Activated CD4-positive, alpha-beta T cell treated with anti-CD3 and anti-CD28 coated beads for 36 hours (primary cell): Measurements from ENCODE around the gene SREBF1. TPM values are rescaled to one million over a fixed set of nuclear protein-coding genes. Genes with fewer than 3 reads are reported as not detected.

ENCODE experiments used
- ATAC-seq: fragments of 200-7000 bp; cut with Tn5 transposase; one replicate; pipeline ENCODE4 v1.10.0; 2021; ENCODE audit warnings: mild to moderate bottlenecking, moderate library complexity
- CTCF ChIA-PET: fragments of 350-600 bp; sonication (Branson Sonifier 250); formaldehyde crosslinking; loops from one replicate; lab custom pipeline; 2021; ENCODE audit warnings: antibody characterized with exemption; lab: Charles Lee
- POLR2A ChIA-PET: fragments of 350-600 bp; sonication (Branson Sonifier 250); formaldehyde crosslinking; loops from one replicate; lab custom pipeline; 2021; ENCODE audit warnings: antibody characterized with exemption, inconsistent platforms; lab: Charles Lee
- DNase-seq: peaks from one replicate; pipeline ENCODE4 v3.0.0-alpha.2; 2020
- H3K27ac Mint-ChIP-seq: one replicate; pipeline ENCODE4 v1.8.0; 2021; ENCODE audit warnings: mixed read lengths
- H3K27me3 Mint-ChIP-seq: one replicate; pipeline ENCODE4 v1.8.0; 2021; ENCODE audit warnings: mixed read lengths
- H3K36me3 Mint-ChIP-seq: one replicate; pipeline ENCODE4 v1.8.0; 2021; ENCODE audit warnings: low read depth, mixed read lengths
- H3K4me1 Mint-ChIP-seq: one replicate; pipeline ENCODE4 v1.8.0; 2021; ENCODE audit warnings: mixed read lengths
- H3K4me3 Mint-ChIP-seq: one replicate; pipeline ENCODE4 v1.8.0; 2021; ENCODE audit warnings: mild to moderate bottlenecking, moderate library complexity, mixed read lengths
- H3K9me3 Mint-ChIP-seq: one replicate; pipeline ENCODE4 v1.8.0; 2021; ENCODE audit warnings: low read depth, mixed read lengths
- intact Hi-C, 2 experiments: fragments of 100-400 bp; cut with DNase I in 1 of 2; cut with micrococcal nuclease in 1 of 2; formaldehyde crosslinking; loops; one replicate each; pipeline versions ENCODE4 v1.14.2 to v1.15.1; 2022 to 2024; cut with DNase I, micrococcal nuclease
- total RNA-seq, 2 experiments: library from RNA; stranded (reverse); gene quantifications; one replicate each; pipeline ENCODE4 v1.2.3, GENCODE V29; 2021

Gene SREBF1
- total RNA-seq, 2 experiments from 2014 or later = 87.6 to 97.2 TPM

DNA sequence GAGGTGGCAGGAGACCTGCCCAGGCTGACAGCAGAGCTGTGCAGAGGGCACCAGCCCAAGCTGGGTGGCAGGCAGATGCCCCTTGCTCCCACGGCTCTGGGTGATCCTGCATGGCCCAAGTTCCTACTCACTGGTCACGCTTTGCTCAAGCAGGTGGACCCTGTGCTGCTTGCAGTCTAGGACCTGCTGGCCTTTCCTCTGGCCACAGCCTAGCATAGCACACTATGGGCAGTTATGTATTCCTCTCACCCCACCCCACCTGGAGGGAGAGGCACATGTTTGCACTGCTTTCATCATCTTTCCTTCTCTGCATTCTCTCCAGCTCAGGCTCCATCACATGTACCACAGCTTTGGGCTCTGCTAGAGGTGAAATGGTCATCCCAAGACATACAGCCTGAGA is 19.6 kb upstream of the SREBF1 start:
- Mint-ChIP-seq H3K4me1 (peaks cover 47% of the 10 kb centered on the region), H3K27ac (no peak overlapping the region), H3K4me3 (no peak overlapping the region), H3K9me3 (no peaks in the 10 kb centered on the region), H3K27me3 (no peaks in the 10 kb centered on the region), H3K36me3 (peaks cover 6% of the 10 kb centered on the region)
- CTCF ChIA-PET = interaction anchor here (0.7 to 3.3 kb wide), 2 partner anchors 34 to 44 kb away, joined by 3 to 23 read pairs; no protein-coding TSS in a partner anchor
- DNase-seq (no peak), ATAC-seq (no peak)
- intact Hi-C loops = no loop called here
- POLR2A ChIA-PET = no interaction called here

DNA sequence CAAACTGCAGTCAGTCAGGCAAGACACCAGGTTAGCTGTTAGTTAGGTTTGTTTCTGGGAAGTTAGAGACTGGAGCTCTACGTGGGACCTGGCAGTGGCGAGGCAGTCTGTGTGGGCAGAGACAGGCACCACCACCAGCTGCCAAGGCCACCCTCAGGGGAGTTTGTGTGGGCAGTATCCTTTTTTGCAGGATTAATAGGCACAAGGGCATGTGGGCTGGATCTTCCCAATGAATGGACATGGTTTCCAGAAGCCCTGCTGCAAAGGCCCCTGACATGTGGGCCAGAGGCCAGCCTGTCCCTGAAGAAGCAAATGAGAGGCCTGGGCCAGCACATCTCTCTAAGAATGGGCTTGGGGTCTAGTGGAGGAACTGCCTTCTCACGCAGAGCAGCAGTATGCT is 19.2 kb upstream of the SREBF1 start:
- POLR2A ChIA-PET = no interaction called here
- no peak for DNase-seq
- no peak overlapping the region for H3K4me3 Mint-ChIP-seq
- H3K27ac Mint-ChIP-seq = peak overlapping the region; percentile 37
- peaks cover 6% of the 10 kb centered on the region for H3K36me3 Mint-ChIP-seq
- CTCF ChIA-PET = interaction anchor here (0.7 to 3.3 kb wide), 3 partner anchors 34 to 98 kb away, joined by 3 to 23 read pairs (median 3); no protein-coding TSS in a partner anchor
- H3K27me3 Mint-ChIP-seq = no peaks in the 10 kb centered on the region
- no peak for ATAC-seq
- intact Hi-C loops = loop anchor here (2.0 kb wide), 3 partner anchors 33 to 73 kb away; no protein-coding TSS in a partner anchor
- H3K4me1 Mint-ChIP-seq = peaks cover 51% of the 10 kb centered on the region
- H3K9me3 Mint-ChIP-seq = no peaks in the 10 kb centered on the region

DNA sequence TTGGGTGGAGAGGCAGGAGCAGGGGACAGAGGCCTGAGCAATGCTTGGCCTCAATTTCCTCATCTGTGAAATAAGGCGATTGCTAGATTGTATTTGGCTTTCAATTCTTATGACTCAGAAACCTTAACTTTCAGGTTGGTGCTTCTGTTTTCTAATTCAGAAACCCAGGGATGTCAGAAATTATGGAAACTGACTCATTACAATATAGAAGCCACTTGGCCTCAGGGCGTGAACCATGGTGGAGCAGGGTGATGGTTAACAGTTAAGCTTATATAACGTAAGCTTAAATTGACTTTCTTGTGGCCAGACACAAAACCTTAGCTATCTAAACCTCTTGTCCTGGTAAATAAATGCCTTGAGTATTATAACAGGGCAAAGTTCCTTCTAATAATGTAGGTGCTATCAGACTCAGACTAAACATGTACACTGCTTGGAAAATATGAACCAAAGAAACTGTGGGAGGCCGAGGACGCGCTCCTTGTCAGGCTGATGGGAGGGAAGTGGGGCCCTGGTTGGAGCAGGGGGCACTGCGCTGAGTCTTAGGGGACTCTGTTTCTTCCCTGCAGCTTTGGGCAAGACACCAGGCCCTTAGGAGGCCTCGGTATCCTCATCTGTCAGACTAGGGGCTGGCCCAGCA is 17.1 kb upstream of the SREBF1 start:
- ChIA-PET POLR2A (interaction anchor here (0.6 to 2.1 kb wide), 6 partner anchors 13 to 184 kb away, joined by 3 to 14 read pairs (median 4); partner anchors contain the start of gene SREBF1), CTCF (interaction anchor here (0.6 to 3.3 kb wide), 14 partner anchors 15 to 174 kb away, joined by 3 to 23 read pairs (median 4); partner anchors contain the start of gene SREBF1)
- ATAC-seq (peak; percentile 62), DNase-seq (peak; percentile 82)
- Mint-ChIP-seq H3K4me1 (peaks cover 68% of the 10 kb centered on the region), H3K4me3 (peak overlapping the region; percentile 46), H3K36me3 (peaks cover 6% of the 10 kb centered on the region), H3K27ac (peak overlapping the region; percentile 94), H3K27me3 (no peaks in the 10 kb centered on the region), H3K9me3 (no peaks in the 10 kb centered on the region)
- intact Hi-C loops = loop anchor here (1.0 to 5.0 kb wide), 8 partner anchors 31 to 262 kb away; partner anchors contain the start of genes DRC3 (in 1 of the 2), PEMT (in 1 of the 2) and TOM1L2 (in 1 of the 2)

DNA sequence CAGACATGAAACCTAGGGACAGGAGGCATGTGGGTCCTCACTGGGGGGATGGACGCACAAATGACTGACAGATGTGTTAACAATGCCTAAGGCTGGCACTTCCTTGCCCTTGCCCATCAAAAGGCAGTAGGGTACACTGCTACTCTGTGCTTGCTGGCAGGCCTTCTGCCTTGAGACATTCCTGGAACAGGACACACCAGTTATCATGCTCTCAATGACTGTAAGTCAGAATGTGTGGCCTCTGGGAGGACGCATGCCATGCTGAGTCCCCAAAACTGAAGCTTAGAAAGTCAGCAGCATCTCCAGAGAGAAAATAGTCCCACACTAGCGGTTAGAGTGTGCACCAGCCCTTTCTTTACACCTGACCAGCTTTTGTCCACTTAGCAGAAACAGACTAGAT is 16.1 kb upstream of the SREBF1 start:
- no peak for DNase-seq
- peaks cover 6% of the 10 kb centered on the region for H3K36me3 Mint-ChIP-seq
- no peaks in the 10 kb centered on the region for H3K9me3 Mint-ChIP-seq
- intact Hi-C loops = loop anchor here (1.0 to 5.0 kb wide), 5 partner anchors 42 to 261 kb away; partner anchors contain the start of genes DRC3 (in 1 of the 2), PEMT (in 1 of the 2) and TOM1L2 (in 1 of the 2)
- H3K27ac Mint-ChIP-seq = peak overlapping the region; percentile 94
- H3K4me1 Mint-ChIP-seq = peaks cover 78% of the 10 kb centered on the region
- CTCF ChIA-PET = interaction anchor here (0.5 to 3.3 kb wide), 6 partner anchors 14 to 87 kb away, joined by 3 to 23 read pairs (median 6); partner anchors contain the start of gene SREBF1
- no peaks in the 10 kb centered on the region for H3K27me3 Mint-ChIP-seq
- no peak for ATAC-seq
- H3K4me3 Mint-ChIP-seq = no peak overlapping the region
- POLR2A ChIA-PET = interaction anchor here (0.6 to 1.4 kb wide), 2 partner anchors 17 to 114 kb away, joined by 3 to 14 read pairs; partner anchors contain the start of gene SREBF1

DNA sequence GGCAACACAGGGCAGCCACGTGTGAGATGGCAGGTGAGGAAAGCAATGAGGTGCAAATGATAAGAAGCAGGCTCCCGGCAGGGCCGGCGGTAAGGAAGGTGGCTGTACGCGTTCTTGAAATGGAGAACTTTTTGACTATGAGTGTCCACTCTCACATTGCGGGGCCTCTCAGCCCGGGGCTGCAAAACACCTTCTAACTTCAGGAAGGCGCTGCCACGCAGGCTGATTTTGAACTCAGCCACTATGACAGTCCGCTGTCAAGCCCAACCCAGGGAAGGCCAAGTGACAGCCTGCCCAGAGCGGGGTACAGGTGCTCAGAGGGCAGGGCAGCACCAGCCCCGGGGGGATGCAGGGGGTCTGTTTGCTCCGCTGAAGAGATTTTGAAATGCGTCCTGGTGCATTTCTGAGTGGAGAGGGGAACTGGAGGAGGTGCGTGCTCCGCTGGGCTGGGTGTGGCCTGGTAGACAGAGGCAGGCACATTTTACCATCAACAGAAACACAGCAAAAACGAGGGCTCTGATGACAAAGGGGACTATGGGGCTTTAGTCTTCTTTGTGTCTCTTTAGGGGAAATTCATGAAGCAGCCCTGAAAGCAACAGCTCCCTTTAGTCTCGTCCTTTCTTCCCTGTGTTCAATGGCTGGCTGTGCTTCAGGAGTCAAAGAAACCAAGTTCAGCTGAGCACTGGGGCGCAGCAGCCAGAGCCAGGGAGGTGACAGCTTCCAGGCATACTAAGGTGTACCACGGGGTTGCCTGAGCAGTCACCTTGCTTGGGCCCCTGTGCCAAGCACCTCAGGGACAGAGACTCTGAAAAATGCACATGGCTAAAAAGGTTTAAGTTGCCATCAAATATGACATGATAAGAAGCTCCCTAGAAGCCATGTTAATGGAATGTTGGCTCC is 14.6 kb upstream of the SREBF1 start:
- CTCF ChIA-PET = interaction anchor here (0.8 to 3.1 kb wide), 4 partner anchors 9 to 24 kb away, joined by 3 to 13 read pairs (median 5); partner anchors contain the start of gene SREBF1

DNA sequence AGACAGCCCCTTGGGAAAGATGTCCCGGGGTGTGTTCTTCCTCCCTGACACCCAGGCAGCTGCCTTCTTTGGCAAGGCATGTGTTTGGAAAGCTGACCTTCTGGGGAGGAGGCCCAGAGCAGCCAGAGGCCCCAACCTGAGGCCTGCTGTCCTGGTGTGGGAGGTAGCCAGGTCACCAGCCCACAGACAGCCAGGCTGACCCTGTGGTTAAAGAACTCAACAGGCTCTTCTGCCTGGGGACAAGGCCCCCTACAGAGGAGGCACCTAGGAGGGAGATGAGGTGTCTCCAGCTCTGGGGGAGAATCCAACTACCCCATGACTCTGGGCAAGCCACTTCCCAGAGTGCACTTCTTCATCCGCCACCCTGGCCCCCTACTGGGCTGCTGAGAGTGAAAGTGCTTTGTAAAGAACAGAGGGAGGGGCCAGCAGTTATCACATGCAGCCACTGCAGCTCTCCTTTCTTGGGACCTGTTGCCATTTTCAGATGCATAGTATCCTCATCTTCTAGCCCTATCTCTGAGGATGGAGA is 13.1 kb upstream of the SREBF1 start:
- peaks cover 72% of the 10 kb centered on the region for H3K4me1 Mint-ChIP-seq
- no peaks in the 10 kb centered on the region for H3K27me3 Mint-ChIP-seq
- ATAC-seq (peak; percentile 64), DNase-seq (peak; percentile 90)
- intact Hi-C loops = loop anchor here (1.0 to 5.0 kb wide), 8 partner anchors 10 to 258 kb away; partner anchors contain the start of genes SREBF1 (in 2 of the 2), ATPAF2 (in 1 of the 2), DRC3 (in 1 of the 2) and GID4 (in 1 of the 2)
- no peaks in the 10 kb centered on the region for H3K9me3 Mint-ChIP-seq
- H3K27ac Mint-ChIP-seq = peak overlapping the region; percentile 95
- ChIA-PET POLR2A (interaction anchor here (0.6 to 3.4 kb wide), 7 partner anchors 9 to 123 kb away, joined by 3 to 31 read pairs (median 6); partner anchors contain the start of genes DRC3, SREBF1 and TOM1L2), CTCF (interaction anchor here (0.6 to 2.0 kb wide), 7 partner anchors 9 to 38 kb away, joined by 3 to 16 read pairs (median 3); partner anchors contain the start of gene SREBF1)
- peaks cover 6% of the 10 kb centered on the region for H3K36me3 Mint-ChIP-seq
- H3K4me3 Mint-ChIP-seq = peak overlapping the region; percentile 34

More for the DNA sequence above, 14.6 kb upstream of the SREBF1 start:
- Mint-ChIP-seq H3K9me3 (no peaks in the 10 kb centered on the region), H3K27ac (peak overlapping the region; percentile 95), H3K4me3 (no peak overlapping the region), H3K4me1 (peaks cover 85% of the 10 kb centered on the region), H3K36me3 (peaks cover 6% of the 10 kb centered on the region), H3K27me3 (no peaks in the 10 kb centered on the region)
- ATAC-seq (no peak), DNase-seq (no peak)
- POLR2A ChIA-PET = interaction anchor here (0.8 to 1.0 kb wide), 2 partner anchors 13 to 15 kb away, joined by 3 to 6 read pairs; partner anchors contain the start of gene SREBF1
- intact Hi-C loops = loop anchor here (2.0 to 5.0 kb wide), 2 partner anchors 41 to 259 kb away; partner anchors contain the start of gene PEMT (in 1 of the 2)

DNA sequence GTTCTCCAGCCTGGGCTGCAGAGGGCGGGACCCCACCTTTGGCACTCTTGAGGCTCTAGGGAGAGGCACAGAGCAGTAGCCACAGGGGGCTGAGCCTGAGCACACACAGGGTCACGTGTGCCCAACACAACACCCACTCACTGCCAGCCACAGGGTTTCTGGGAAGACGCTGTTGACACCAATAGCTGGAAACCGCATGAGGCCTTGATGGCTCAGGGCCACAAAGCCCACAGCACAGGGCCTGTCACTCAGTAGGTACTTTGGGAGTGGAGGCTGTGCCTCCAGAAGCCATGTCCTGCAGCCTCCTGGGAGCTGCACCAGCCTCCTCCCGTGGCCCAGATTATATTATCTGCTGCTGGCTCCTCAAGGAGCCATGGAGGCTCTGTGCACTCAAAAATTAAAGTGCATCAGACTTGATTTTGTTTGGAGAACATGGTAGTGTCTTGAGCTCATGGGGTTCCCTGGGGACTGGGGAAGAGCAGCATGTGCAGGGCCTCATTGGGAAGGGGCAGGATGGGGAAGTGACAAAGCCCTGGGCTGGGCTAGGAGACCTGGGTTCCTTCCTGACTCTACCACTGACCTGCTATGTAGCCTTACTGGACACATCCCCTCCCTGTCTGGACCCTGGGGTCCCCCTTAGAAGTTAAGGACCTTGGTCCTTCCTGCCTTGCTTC is 12.5 kb upstream of the SREBF1 start:
- DNase-seq = peak; percentile 96
- ChIA-PET CTCF (interaction anchor here (0.6 to 2.7 kb wide), 12 partner anchors 8 to 64 kb away, joined by 3 to 16 read pairs (median 4); partner anchors contain the start of gene SREBF1), POLR2A (interaction anchor here (0.6 to 3.4 kb wide), 7 partner anchors 9 to 123 kb away, joined by 3 to 31 read pairs (median 6); partner anchors contain the start of genes DRC3, SREBF1 and TOM1L2)
- Mint-ChIP-seq H3K4me3 (peak overlapping the region; percentile 34), H3K36me3 (peaks cover 6% of the 10 kb centered on the region), H3K27me3 (no peaks in the 10 kb centered on the region), H3K9me3 (no peaks in the 10 kb centered on the region), H3K27ac (peak overlapping the region; percentile 95), H3K4me1 (peaks cover 68% of the 10 kb centered on the region)
- intact Hi-C loops = loop anchor here (1.0 kb wide), 5 partner anchors 9 to 123 kb away; partner anchors contain the start of genes SREBF1 (in 2 of the 2), DRC3 (in 1 of the 2) and TOM1L2 (in 1 of the 2)
- ATAC-seq = peak; percentile 69

DNA sequence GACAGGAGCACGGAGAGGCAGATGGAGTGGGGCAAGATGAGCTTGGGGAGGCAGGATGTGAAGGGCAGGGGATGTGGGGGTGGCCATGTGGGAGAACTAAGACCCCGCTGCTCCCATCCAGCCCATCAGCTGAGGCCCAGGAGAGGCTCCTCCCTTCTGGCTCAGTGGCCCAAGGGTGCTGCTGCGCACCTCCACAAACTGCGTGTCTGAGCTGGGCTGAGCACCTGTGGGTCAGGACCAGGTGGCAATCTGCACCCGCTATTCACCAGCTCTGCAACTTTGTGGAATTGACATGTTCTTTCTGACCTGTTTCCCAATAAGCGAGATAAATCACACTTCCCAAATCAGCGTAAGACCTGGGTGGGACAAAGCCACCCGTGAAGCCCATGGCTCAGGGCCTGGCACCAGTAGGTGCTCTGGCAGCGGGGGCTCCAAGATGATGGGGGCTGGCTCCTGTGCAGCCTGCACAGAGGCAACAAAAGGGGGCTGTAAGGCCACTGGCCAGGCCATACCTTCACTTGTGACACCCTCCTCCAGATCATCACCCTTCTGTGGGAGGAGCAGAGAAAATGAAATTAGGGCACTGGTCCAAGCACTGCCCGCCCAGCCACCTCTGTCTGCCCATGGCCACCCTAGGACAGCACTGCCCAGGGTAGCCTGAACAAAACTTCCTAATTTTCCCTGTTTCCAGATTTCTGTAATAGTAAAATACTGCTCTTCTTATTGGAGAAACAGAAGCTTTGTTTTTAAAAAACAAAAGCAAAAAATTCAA is 11.7 kb upstream of the SREBF1 start:
- ChIA-PET POLR2A (interaction anchor here (1.5 to 3.4 kb wide), 4 partner anchors 8 to 124 kb away, joined by 5 to 31 read pairs (median 19); partner anchors contain the start of genes DRC3, SREBF1 and TOM1L2), CTCF (interaction anchor here (0.7 to 2.7 kb wide), 10 partner anchors 10 to 168 kb away, joined by 3 to 16 read pairs (median 4); partner anchors contain the start of gene SREBF1)
- Mint-ChIP-seq H3K27ac (peak overlapping the region; percentile 95), H3K27me3 (no peaks in the 10 kb centered on the region), H3K36me3 (peaks cover 6% of the 10 kb centered on the region), H3K9me3 (no peaks in the 10 kb centered on the region), H3K4me3 (peak overlapping the region; percentile 34), H3K4me1 (peaks cover 60% of the 10 kb centered on the region)
- no peak for ATAC-seq
- DNase-seq = no peak
- intact Hi-C loops = loop anchor here (1.0 kb wide), 5 partner anchors 8 to 124 kb away; partner anchors contain the start of genes SREBF1 (in 2 of the 2), DRC3 (in 1 of the 2) and TOM1L2 (in 1 of the 2)

DNA sequence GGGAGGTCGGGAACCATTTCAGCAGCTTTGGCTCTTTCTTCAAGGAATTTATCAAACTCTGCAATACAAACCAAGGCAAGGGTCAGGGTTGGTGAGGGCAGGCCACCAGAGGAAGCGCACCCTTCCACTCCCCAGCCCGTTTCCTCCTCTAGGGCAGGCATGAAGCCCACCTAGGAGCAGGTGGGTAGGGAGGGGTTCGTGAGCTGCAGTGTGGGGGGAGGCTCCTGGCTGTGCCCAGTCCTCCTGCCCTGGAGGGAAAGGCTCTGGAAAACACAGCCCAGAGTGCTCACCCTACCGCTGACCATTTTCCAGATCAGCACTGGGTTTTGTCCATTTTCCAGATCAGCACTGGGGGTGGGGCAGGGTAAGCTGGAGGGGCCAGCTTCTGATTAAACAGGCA is 10.9 kb upstream of the SREBF1 start:
- intact Hi-C loops = no loop called here
- Mint-ChIP-seq H3K4me1 (peaks cover 52% of the 10 kb centered on the region), H3K9me3 (no peaks in the 10 kb centered on the region), H3K27me3 (no peaks in the 10 kb centered on the region), H3K36me3 (peaks cover 6% of the 10 kb centered on the region), H3K4me3 (no peak overlapping the region), H3K27ac (peak overlapping the region; percentile 27)
- DNase-seq = no peak
- ChIA-PET CTCF (interaction anchor here (0.7 to 2.7 kb wide), 6 partner anchors 9 to 167 kb away, joined by 3 to 10 read pairs (median 4); no protein-coding TSS in a partner anchor), POLR2A (interaction anchor here (0.7 to 3.4 kb wide), 2 partner anchors 9 to 12 kb away, joined by 3 to 25 read pairs; no protein-coding TSS in a partner anchor)
- no peak for ATAC-seq
